Measurements from ENCODE around the gene FUT2. TPM values are rescaled to one million over a fixed set of nuclear protein-coding genes. Genes with fewer than 3 reads are reported as not detected.

The FUT2 gene
- polyA plus RNA-seq, 3 donors = not detected

- H3K9ac ChIP-seq (ENCODE audit: insufficient read depth, low read length, poor library complexity, severe bottlenecking) = no peak overlapping the region
- peaks cover 15 to 35% of the 10 kb centered on the region in 2 donors for H3K4me1 ChIP-seq (ENCODE audit: control insufficient read depth in 1 of 2, insufficient read depth in 2 of 2, low read length in 2 of 2)
- no peaks in the 10 kb centered on the region for H4K20me1 ChIP-seq (ENCODE audit: insufficient read depth, low read length)
- intact Hi-C loops (cut with micrococcal nuclease) = no loop called here
- WGBS (ENCODE audit: insufficient coverage) = no CpG with 5 or more reads among the region's 11 CpGs
- no peak overlapping the region for H3K27ac ChIP-seq (ENCODE audit: low read depth in 1 of 2, low read length in 2 of 2)
- TF ChIP-seq CTCF (IDR thresholded peaks at IDR 0.05) = no peak
- no peak overlapping the region for H3K4me3 ChIP-seq (replicated peaks in 1 of 3; ENCODE audit: low read depth in 2 of 3, low read length in 3 of 3)
- peak overlapping the region in 1 of 7 donors; percentile 57 for H3K27ac Mint-ChIP-seq
- H3K4me2 ChIP-seq (replicated peaks; ENCODE audit: extremely low read depth, low read length, poor library complexity, severe bottlenecking) = no peak overlapping the region
- peaks cover 41 to 73% (median 58%) of the 10 kb centered on the region in 3 donors for H3K27me3 Mint-ChIP-seq (ENCODE audit: low read depth in 3 of 3)
- peaks cover 10 to 32% (median 23%) of the 10 kb centered on the region in 7 donors for H3K9me3 Mint-ChIP-seq
- DNase-seq = no peak
- H3K27me3 ChIP-seq (ENCODE audit: control insufficient read depth in 2 of 2, insufficient read depth in 2 of 2, low read length in 2 of 2) = peaks cover 17 to 44% of the 10 kb centered on the region in 2 donors
- peaks cover 0 to 5% of the 10 kb centered on the region in 2 donors for H3K36me3 Mint-ChIP-seq
- H3K9me3 ChIP-seq (replicated peaks in 1 of 2; ENCODE audit: control insufficient read depth in 1 of 2, insufficient read depth in 1 of 2, low read length in 2 of 2) = peaks cover 16 to 22% of the 10 kb centered on the region in 2 donors
- H3K4me1 Mint-ChIP-seq = peaks cover 29% of the 10 kb centered on the region
- no peaks in the 10 kb centered on the region for H3K36me3 ChIP-seq (replicated peaks in 1 of 2; ENCODE audit: control insufficient read depth in 1 of 2, insufficient read depth in 2 of 2, low read length in 2 of 2)
- no peak overlapping the region for H3K4me3 Mint-ChIP-seq
- no peaks in the 10 kb centered on the region for H3K79me2 ChIP-seq (ENCODE audit: insufficient read depth, low read length)
- no peak overlapping the region for H2AFZ ChIP-seq (ENCODE audit: insufficient read depth, low read depth, low read length, poor library complexity, severe bottlenecking)
Observed at GRCh38 chr19:48742096-48742495, 46.3 kb downstream of the FUT2 start.

GRCh38 chr19:48745208-48745995 is 49.6 kb downstream of the FUT2 start:
- Histone ChIP-seq H4K20me1 (ENCODE audit: insufficient read depth, low read length) (no peaks in the 10 kb centered on the region), H3K4me1 (ENCODE audit: control insufficient read depth in 1 of 2, insufficient read depth in 2 of 2, low read length in 2 of 2) (peaks cover 11 to 22% of the 10 kb centered on the region in 2 donors), H3K4me3 (replicated peaks in 1 of 3; ENCODE audit: low read depth in 2 of 3, low read length in 3 of 3) (no peak overlapping the region), H3K79me2 (ENCODE audit: insufficient read depth, low read length) (no peaks in the 10 kb centered on the region), H3K27ac (ENCODE audit: low read depth in 1 of 2, low read length in 2 of 2) (no peak overlapping the region), H2AFZ (ENCODE audit: insufficient read depth, low read depth, low read length, poor library complexity, severe bottlenecking) (no peak overlapping the region), H3K9me3 (replicated peaks in 1 of 2; ENCODE audit: control insufficient read depth in 1 of 2, insufficient read depth in 1 of 2, low read length in 2 of 2) (peaks cover 12 to 13% of the 10 kb centered on the region in 2 donors), H3K9ac (ENCODE audit: insufficient read depth, low read length, poor library complexity, severe bottlenecking) (no peak overlapping the region), H3K27me3 (ENCODE audit: control insufficient read depth in 2 of 2, insufficient read depth in 2 of 2, low read length in 2 of 2) (peaks cover 6 to 38% of the 10 kb centered on the region in 2 donors), H3K4me2 (replicated peaks; ENCODE audit: extremely low read depth, low read length, poor library complexity, severe bottlenecking) (no peak overlapping the region), H3K36me3 (replicated peaks in 1 of 2; ENCODE audit: control insufficient read depth in 1 of 2, insufficient read depth in 2 of 2, low read length in 2 of 2) (no peaks in the 10 kb centered on the region)
- DNase-seq = peak in 2 of 3 donors; percentile 56 to 67
- intact Hi-C loops (cut with micrococcal nuclease) = no loop called here
- TF ChIP-seq CTCF (IDR thresholded peaks at IDR 0.05) = no peak
- Mint-ChIP-seq H3K27ac (peak overlapping the region in 2 of 7 donors; percentile 41 to 76), H3K27me3 (ENCODE audit: low read depth in 3 of 3) (peaks cover 32 to 68% (median 54%) of the 10 kb centered on the region in 3 donors), H3K4me1 (peaks cover 22% of the 10 kb centered on the region), H3K4me3 (peak overlapping the region in 1 of 2 donors; percentile 76), H3K9me3 (peaks cover 8 to 25% (median 22%) of the 10 kb centered on the region in 7 donors), H3K36me3 (peaks cover 0 to 5% of the 10 kb centered on the region in 2 donors)
- 33% methylated on average over 29 of the region's 33 CpGs for WGBS (ENCODE audit: insufficient coverage)

All from CD14-positive monocyte (primary cell).